GM18502 (cell line): ENCODE measurements around the gene TOB1.
"Not testable (repeated sequence)": the region's sequence is repeated elsewhere in the genome, so short reads cannot be mapped to it uniquely, and the experiment has no call there.

ENCODE experiments used
- ATAC-seq: cut with Tn5 transposase; IDR thresholded peaks from one replicate; pipeline ENCODE4 v1.9.1; 2021; ENCODE audit warnings: mild to moderate bottlenecking; ENCODE audit not compliant: unreplicated experiment, poor library complexity

TOB1 gene

GRCh38 chr17:50899005-50899460 lies 32.9 kb upstream of the TOB1 start:
- ATAC-seq, result no peak

GRCh38 chr17:50898369-50899004 lies 32.3 kb upstream of the TOB1 start:
- no peak for ATAC-seq

- not testable (repeated sequence) for ATAC-seq
Measured at GRCh38 chr17:50894513-50894912, 28.4 kb upstream of the TOB1 start.

- ATAC-seq, result no peak
Measured at GRCh38 chr17:50893183-50893993, 27.2 kb upstream of the TOB1 start.

GRCh38 chr17:50892101-50892776 lies 26.1 kb upstream of the TOB1 start:
- no peak for ATAC-seq

DNA sequence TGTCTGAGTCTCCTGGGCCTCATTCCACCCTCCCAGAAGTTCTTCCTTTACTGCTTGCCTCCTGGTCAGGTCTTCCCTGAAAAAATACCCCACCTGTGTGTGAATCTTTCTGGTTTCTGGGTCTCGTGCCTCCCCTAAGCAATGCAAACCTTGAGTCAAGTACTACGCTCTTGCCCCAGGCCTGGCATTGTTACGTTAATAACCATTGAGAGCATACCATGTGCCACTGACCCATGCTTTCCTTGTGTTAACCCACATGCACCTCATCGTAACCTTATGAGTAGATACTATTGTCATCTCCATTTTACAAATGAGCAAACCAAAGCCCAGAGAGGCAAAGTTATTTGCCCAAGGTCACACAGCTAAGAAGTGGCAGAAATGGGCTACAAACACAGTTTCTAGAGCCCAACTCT lies 25.4 kb upstream of the TOB1 start:
- no peak for ATAC-seq

DNA sequence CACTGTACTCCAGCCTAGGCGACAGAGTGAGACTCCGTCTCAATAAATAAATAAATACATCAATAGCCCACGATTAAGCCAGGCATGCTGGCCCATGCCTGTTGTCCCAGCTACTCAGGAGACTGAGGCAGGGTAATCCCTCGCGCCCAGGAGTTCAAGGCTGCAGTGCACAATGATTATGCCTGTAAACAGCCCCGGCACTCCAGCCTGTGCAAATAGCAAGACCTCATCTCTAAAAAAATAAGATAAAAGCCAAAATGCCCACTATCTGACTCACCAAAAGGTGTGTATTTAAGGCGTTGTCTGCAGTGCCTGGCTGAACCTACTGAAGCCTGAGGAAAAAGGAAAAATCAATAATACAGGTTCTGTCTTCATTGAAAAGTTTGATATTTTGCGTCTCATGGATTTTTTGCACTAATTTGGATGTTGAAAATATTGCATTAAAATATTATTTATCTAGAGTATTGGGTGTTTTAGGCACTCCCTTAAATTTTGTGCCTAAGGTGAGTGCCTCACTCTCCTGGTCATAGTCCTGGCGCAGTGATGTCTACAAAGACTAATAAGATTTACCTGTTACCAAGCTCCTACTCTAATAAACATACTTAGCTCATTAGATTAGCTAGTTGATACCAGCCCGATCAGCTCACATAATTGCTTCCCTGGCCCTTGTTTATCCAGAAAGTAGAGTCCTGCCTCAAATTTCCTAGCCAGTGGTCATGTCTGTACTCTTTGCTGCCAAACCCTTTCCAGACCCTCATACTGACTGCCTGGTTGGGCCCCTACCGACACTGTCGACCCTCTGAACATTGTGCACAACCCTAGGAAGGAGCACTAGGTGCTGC lies 24.7 kb upstream of the TOB1 start:
- no peak for ATAC-seq

- ATAC-seq, result no peak
Measured at GRCh38 chr17:50889528-50890118, 23.5 kb upstream of the TOB1 start.

DNA sequence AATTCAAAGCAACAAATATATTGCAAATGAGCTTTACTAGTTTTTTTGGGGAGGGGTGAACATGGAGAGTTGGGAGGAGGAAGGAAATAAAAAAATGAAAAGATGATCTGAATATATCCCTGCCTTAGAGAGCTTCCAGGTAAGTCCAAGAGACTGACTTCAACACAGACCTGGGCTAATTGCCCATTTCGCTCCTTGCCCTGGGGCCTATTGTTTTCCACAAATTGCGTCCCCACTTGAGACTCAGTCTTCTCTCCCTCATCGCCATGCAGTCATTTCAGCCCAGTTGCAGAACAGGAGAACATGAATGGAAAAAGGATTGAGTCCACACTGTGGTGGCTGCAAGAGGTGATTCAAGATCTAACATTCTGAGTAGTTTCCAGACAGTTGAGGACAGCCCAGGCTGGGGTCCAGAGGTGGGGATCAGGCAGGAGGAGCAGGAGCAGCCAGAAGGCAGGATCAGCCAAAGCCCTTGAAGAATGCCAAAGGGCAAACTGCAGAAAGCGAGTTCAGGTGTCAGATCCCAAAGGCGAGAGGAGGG lies 21.6 kb upstream of the TOB1 start:
- ATAC-seq, result no peak

DNA sequence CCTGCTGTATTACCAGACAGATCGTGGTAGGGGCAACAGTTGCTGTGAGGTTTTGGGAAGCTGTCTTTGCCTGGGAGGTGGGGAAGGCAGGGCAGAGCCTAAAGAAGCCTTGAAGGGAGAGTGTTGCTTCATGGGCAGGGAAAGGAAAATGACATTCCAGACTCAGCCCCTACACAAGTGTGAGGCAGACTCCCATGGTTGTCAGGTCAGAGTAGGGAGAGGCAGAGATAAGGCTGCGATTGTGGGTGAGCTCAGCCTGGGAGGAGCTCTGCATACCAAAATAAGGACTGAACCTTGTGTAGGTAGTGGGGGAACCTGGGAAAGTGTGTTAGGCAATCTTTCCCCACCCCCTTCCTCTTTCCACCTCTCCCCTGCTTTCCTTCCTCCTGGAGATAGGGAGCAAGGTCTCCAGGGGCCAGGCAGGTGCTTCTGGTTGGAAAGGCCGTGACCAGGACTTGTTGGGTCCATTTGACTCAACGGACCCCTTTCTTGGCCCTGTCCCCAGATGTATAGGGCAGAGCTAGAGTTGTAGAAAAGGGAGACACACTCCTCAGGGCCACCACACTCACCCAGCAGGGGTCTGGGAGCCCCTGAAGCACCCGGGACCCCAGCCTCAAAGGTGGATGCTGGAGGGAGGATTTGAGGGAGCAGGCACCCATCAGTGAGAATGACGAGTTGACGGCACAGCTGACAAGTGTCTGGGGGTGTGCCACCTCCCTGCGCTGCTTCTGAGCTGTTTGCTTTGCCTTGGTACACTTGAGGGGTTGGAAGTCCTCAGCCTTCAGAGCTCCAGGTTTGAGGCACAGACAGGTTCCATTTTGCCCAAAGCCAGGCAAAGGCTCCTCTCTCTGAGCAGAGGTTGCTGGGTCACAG lies 18.5 kb upstream of the TOB1 start:
- ATAC-seq, result no peak

GRCh38 chr17:50883850-50884438 lies 17.8 kb upstream of the TOB1 start:
- ATAC-seq, result no peak

- ATAC-seq, result no peak
Measured at GRCh38 chr17:50882851-50883250, 16.7 kb upstream of the TOB1 start.

DNA sequence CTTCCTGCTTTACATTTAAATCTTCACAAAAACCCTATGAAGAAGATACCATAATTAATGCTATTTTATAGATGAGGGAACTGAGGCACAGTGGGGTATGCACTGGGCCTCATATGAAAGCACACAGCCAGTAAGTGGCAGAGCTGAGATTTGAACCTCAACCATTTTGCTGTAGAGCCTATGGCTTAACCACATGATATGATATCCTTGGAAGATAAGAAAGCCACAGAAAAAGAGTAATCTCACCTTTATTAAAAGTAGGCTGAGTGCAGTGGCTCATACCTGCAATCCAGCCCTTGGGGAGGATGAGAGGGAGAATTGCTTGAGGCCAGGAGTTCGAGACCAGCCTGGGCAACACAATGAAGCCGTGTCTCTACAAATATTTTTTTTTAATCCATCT lies 15.0 kb upstream of the TOB1 start:
- no peak for ATAC-seq

GRCh38 chr17:50879086-50879485 lies 12.9 kb upstream of the TOB1 start:
- no peak for ATAC-seq

DNA sequence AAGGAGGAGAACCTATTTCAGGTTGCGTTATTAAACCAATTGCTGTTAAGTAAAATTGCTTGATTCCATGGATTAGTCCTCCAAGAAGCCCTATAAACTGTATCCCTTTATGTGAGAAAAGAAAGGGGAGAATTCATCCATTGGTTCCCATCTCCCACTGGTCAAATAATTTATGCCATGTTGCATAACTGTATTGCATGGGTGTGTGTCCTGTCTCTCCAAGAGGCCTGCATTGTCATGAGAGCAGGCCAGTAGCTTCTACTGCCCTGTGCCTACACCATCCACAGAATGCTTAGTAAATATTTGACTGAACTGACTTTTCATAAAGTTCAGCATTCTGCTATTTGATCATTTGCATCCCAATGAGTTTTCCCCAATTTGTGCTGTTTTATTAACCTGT lies 11.7 kb upstream of the TOB1 start:
- ATAC-seq, result no peak

DNA sequence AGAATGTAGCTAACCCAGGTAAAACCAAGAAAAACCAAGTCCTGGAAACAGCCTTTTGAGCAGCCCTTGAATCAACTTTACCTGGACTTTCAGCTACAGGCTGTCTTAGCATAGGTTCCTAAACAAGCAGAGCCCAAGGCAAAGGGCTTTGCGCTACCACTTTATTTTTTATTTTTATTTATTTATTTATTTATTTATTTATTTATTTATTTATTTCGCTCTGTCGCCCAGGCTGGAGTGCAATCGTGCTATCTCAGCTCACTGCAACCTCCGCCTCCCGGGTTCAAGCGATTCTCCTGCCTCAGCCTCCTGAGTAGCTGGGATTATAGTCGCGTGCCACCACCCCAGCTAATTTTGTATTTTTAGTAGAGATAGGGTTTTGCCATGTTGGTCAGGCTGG lies 10.9 kb upstream of the TOB1 start:
- not testable (repeated sequence) for ATAC-seq

DNA sequence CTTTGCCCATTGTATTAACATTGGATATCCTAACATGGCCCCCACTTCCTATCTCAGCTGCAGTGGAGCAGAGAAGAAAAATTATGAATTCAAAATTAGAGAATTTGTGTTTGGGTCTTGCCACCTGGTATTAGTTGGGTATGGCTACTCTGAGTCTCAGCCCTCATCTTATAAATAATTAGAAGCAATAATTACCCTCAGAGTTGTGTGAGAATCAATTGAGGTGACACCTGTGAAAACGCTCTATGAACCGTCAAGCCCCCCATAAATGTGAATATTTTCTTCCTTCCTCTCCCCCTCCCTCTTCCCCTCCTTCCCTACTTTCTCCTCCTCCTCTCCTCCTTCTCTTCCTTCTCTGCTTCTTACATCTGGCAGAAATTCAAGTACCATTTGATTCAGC lies 8.9 kb upstream of the TOB1 start:
- ATAC-seq, result no peak

DNA sequence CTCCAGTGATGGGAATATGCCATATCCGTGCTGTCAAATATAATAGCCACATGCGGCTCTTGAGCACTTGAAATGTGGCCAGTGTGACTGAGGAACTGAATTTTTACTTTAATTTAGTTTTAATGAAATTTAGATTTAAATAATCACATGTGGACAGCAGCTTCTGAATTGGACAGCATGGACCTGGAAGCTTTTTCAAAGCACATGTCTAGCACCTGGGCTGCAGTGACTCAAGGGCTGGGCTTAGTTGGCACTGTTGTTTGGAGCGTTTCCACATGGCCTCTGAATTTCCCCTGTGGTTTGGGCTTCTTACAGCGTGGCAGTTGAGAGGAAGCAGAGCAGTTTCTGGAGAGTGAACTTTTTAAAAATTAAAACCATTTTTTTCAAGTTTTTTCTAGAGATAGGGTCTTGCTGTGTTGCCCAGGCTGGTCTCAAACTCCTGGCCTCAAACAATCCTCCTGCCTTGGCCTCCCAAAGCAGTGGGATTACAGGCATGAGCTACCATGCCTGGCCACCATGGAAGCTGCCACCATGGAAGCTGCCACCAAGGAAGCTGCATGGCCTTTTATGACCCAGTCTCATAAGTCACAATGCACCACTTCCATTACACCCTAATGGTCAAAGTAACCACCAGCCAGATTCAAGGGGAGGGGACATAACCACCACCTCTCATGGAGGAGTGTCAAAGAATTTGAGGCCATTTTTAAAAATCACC lies 6.7 kb upstream of the TOB1 start:
- no peak for ATAC-seq
